ENCODE measurements around the gene ANTXR2.

ANTXR2 gene

GRCh38 chr4:80043541-80043940, 29.5 kb downstream of the ANTXR2 start:
- no peak for TF ChIP-seq CTCF (conservative IDR thresholded peaks at IDR 0.05; ENCODE audit: low read depth, low read length)
- peak; percentile 55 for DNase-seq (ENCODE audit: low read depth)
- no peak overlapping the region for H3K4me3 ChIP-seq (ENCODE audit: low read depth, low read length)

- no peak for TF ChIP-seq CTCF (conservative IDR thresholded peaks at IDR 0.05; ENCODE audit: low read depth, low read length)
- H3K4me3 ChIP-seq (ENCODE audit: low read depth, low read length) = no peak overlapping the region
- no peak for DNase-seq (ENCODE audit: low read depth)
Measured at GRCh38 chr4:80042821-80043220, 30.2 kb downstream of the ANTXR2 start.

- no peak for DNase-seq (ENCODE audit: low read depth)
- no peak for TF ChIP-seq CTCF (conservative IDR thresholded peaks at IDR 0.05; ENCODE audit: low read depth, low read length)
- no peak overlapping the region for H3K4me3 ChIP-seq (ENCODE audit: low read depth, low read length)
Measured at GRCh38 chr4:80037864-80038263, 35.2 kb downstream of the ANTXR2 start.

DNA sequence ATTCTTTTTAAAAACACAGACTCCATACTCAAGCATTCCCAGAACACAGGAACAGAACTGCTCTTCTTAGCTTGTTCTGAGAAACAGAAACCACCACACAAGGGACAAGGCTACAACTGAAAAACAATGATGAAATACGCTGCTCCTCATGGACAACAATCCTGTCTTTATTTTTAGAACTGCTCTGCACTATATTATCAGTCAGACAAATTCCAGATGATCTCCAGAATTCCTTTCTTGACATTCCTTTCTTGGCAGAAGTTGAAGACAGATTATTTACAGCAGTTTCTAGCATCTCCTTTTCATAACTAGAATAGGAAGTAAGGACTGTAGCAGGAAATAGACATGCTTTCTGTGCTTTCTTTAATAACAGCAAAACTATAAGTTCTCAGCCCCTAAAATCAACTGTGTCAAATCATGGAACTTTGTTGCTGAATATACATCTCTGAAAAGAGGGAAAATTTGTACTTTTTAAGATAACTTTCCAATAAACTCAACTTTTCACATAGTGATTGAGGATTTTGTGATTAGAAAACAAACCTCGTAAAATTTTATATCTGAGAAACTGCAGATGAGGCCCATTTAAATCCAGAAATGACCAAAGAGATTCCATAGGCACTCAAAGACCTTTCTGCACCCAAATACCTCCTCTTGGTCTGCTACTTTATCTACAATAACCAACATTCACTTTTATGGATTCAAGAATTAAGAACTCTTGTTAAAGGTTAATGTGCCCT, 35.9 kb downstream of the ANTXR2 start:
- TF ChIP-seq CTCF (conservative IDR thresholded peaks at IDR 0.05; ENCODE audit: low read depth, low read length) = no peak
- no peak overlapping the region for H3K4me3 ChIP-seq (ENCODE audit: low read depth, low read length)
- peak; percentile 95 for DNase-seq (ENCODE audit: low read depth)

DNA sequence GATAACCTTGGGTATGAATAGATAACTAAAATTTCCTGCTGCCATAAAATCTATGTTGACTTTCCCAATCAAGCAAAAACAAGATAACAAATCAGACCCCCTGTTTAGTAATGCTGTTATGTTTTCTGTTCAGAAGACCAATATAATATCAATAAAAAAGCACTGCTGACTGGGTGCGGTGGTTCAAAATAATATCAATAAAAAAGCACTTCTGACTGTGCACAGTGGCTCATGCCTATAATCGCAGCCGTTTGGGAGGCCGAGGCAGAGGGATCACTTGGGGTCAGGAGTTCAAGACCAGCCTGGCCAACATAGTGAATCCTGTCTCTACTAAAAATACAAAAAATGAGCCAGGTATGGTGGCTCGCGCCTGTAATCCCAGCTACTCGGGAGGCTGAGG, 36.7 kb downstream of the ANTXR2 start:
- DNase-seq (ENCODE audit: low read depth) = no peak
- no peak for TF ChIP-seq CTCF (conservative IDR thresholded peaks at IDR 0.05; ENCODE audit: low read depth, low read length)
- H3K4me3 ChIP-seq (ENCODE audit: low read depth, low read length) = no peak overlapping the region

GRCh38 chr4:80035336-80035735, 37.7 kb downstream of the ANTXR2 start:
- DNase-seq (ENCODE audit: low read depth) = no peak
- no peak for TF ChIP-seq CTCF (conservative IDR thresholded peaks at IDR 0.05; ENCODE audit: low read depth, low read length)
- H3K4me3 ChIP-seq (ENCODE audit: low read depth, low read length) = no peak overlapping the region

- H3K4me3 ChIP-seq (ENCODE audit: low read depth, low read length) = no peak overlapping the region
- DNase-seq (ENCODE audit: low read depth) = no peak
- TF ChIP-seq CTCF (conservative IDR thresholded peaks at IDR 0.05; ENCODE audit: low read depth, low read length) = no peak
Measured at GRCh38 chr4:80033581-80033980, 39.4 kb downstream of the ANTXR2 start.

All from choroid plexus epithelial cell (primary cell).